DND-41 (cell line): ENCODE results near the gene BMP2K.

Experiments
- ATAC-seq: fragments of 200-7000 bp; cut with Tn5 transposase; 3 replicates; pipeline ENCODE4 v1.9.1; 2021; ENCODE audit warnings: low read depth; ENCODE audit not compliant: insufficient read depth
- DNase-seq: peaks from one replicate; pipeline ENCODE4 v3.0.0-alpha.2; 2020
- H2AFZ ChIP-seq: 2 replicates; pipeline ENCODE4 v1.6.0; 2012; ENCODE audit warnings: low read depth, low read length
- H3K27ac ChIP-seq: 2 replicates; pipeline ENCODE4 v1.5.1; 2012; ENCODE audit warnings: low read length, inconsistent platforms
- H3K27me3 ChIP-seq: fragments of 200-600 bp; sonication (generic); 2 replicates; pipeline ENCODE4 v1.6.0; 2012; ENCODE audit warnings: low read length, mild to moderate bottlenecking, inconsistent platforms; ENCODE audit not compliant: insufficient read depth, poor library complexity
- H3K36me3 ChIP-seq: 2 replicates; pipeline ENCODE4 v1.5.1; 2012; ENCODE audit warnings: low read length, inconsistent platforms; ENCODE audit not compliant: insufficient read depth
- H3K4me1 ChIP-seq: 2 replicates; pipeline ENCODE4 v1.5.1; 2012; ENCODE audit warnings: mild to moderate bottlenecking, low read length; ENCODE audit not compliant: insufficient read depth
- H3K4me2 ChIP-seq: 2 replicates; pipeline ENCODE4 v1.6.0; 2012; ENCODE audit warnings: mild to moderate bottlenecking, moderate library complexity, low read length, inconsistent platforms; ENCODE audit not compliant: insufficient read depth
- H3K4me3 ChIP-seq, 2 experiments: fragments of 200-600 bp in 1 of 2; shearing (Covaris generic) in 1 of 2; 2 replicates each; pipeline ENCODE4 v1.5.1; 2012 to 2016; ENCODE audit warnings: inconsistent platforms in 2 of 2, low read length in 2 of 2, mild to moderate bottlenecking in 2 of 2, low read depth in 1 of 2, moderate library complexity in 1 of 2
- H3K79me2 ChIP-seq: 2 replicates; pipeline ENCODE4 v1.6.0; 2012; ENCODE audit warnings: low read length, inconsistent platforms; ENCODE audit not compliant: insufficient read depth
- H3K9ac ChIP-seq: 2 replicates; pipeline ENCODE4 v1.6.0; 2012; ENCODE audit warnings: low read depth, mild to moderate bottlenecking, inconsistent platforms, low read length, moderate library complexity
- H3K9me3 ChIP-seq: 2 replicates; pipeline ENCODE4 v1.5.1; 2012; ENCODE audit warnings: low read length, moderate library complexity, mild to moderate bottlenecking, inconsistent platforms; ENCODE audit not compliant: insufficient read depth, severe bottlenecking
- H4K20me1 ChIP-seq: 2 replicates; pipeline ENCODE4 v1.6.0; 2012; ENCODE audit warnings: low read length; ENCODE audit not compliant: insufficient read depth
- EZH2 ChIP-seq: IDR thresholded peaks from 3 replicates; pipeline ENCODE4 v1.6.1; 2012; ENCODE audit warnings: borderline replicate concordance, low read depth, mild to moderate bottlenecking, moderate library complexity, low read length, inconsistent platforms; ENCODE audit not compliant: severe bottlenecking
- TF ChIP-seq, protein P1 (sequence below): IDR thresholded peaks from 2 replicates; pipeline ENCODE4 v1.5.1; 2012; ENCODE audit warnings: borderline replicate concordance, low read length, moderate library complexity, mild to moderate bottlenecking; ENCODE audit not compliant: poor library complexity, severe bottlenecking; ENCODE audit errors: extremely low read depth

The BMP2K gene

DNA sequence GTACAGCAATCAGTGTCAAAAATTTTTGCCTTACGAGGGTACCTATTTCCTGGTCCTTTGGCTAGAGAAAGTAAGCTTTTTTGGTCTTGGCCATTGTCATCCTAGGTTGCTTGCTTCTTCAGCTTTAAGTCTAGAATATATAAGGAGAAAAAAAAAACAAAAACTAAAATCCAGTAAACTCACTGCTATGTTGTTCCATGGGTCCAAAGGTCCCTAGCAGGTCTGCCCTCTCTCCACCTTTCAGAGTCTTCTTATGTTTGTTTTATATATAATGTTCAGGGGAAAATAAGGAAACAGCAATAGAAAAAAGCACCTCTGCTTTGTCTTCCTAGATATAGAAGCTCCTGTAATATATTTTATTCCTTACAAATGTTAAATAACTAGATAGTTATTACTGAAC is 18.1 kb upstream of the BMP2K start:
- Histone ChIP-seq H3K27ac (no peak overlapping the region), H3K27me3 (no peaks in the 10 kb centered on the region), H2AFZ (no peak overlapping the region), H3K4me3 (no peak overlapping the region), H4K20me1 (no peaks in the 10 kb centered on the region), H3K4me1 (no peaks in the 10 kb centered on the region), H3K4me2 (no peak overlapping the region), H3K9me3 (no peaks in the 10 kb centered on the region), H3K79me2 (no peaks in the 10 kb centered on the region), H3K9ac (no peak overlapping the region), H3K36me3 (no peaks in the 10 kb centered on the region)
- ATAC-seq (no peak), DNase-seq (no peak)
- TF ChIP-seq, protein P1, sequence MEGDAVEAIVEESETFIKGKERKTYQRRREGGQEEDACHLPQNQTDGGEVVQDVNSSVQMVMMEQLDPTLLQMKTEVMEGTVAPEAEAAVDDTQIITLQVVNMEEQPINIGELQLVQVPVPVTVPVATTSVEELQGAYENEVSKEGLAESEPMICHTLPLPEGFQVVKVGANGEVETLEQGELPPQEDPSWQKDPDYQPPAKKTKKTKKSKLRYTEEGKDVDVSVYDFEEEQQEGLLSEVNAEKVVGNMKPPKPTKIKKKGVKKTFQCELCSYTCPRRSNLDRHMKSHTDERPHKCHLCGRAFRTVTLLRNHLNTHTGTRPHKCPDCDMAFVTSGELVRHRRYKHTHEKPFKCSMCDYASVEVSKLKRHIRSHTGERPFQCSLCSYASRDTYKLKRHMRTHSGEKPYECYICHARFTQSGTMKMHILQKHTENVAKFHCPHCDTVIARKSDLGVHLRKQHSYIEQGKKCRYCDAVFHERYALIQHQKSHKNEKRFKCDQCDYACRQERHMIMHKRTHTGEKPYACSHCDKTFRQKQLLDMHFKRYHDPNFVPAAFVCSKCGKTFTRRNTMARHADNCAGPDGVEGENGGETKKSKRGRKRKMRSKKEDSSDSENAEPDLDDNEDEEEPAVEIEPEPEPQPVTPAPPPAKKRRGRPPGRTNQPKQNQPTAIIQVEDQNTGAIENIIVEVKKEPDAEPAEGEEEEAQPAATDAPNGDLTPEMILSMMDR, result no peak
- no peak for TF ChIP-seq EZH2

DNA sequence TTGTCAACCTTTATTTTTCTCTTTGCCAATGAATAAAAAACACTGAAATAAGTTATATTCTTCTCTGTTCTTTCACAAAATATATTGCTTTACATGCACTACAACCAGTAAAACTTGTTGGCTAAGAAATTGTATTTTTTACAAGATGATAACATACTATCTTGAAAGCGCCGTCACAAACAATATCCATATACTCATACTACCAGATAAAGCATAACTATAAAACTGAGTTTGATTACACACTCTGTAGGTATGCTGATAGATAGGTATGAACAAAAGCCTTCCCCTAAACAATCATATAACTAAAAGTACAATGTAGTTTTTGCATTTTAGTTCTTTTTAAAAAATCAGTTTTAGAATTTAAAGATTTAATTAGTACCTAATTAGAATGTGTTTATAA is 13.6 kb upstream of the BMP2K start:
- Histone ChIP-seq H3K9me3 (no peaks in the 10 kb centered on the region), H3K27ac (no peak overlapping the region), H2AFZ (no peak overlapping the region), H3K4me1 (no peaks in the 10 kb centered on the region), H3K27me3 (no peaks in the 10 kb centered on the region), H3K36me3 (no peaks in the 10 kb centered on the region), H3K9ac (no peak overlapping the region), H3K79me2 (no peaks in the 10 kb centered on the region), H3K4me3 (no peak overlapping the region), H4K20me1 (no peaks in the 10 kb centered on the region), H3K4me2 (no peak overlapping the region)
- TF ChIP-seq, protein P1, result no peak
- TF ChIP-seq EZH2, result no peak
- ATAC-seq (no peak), DNase-seq (no peak)

DNA sequence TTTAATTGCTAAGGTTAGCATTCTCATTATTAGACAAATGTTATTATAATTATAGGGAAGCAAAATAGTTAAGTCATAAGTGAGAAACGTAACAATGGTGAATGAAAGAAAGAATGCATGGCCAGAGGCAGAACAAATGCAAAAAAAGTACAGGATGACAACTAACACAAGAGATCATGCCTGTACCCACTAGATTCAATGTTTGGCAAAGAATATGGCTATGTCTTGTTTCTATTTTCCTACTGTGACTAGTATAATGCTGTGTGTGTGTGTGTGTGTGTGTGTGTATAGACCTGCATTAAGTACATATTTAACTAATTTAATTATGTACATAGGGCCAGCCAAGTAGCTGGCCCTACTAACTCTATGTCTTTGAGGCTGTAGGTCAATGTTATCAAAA is 12.9 kb upstream of the BMP2K start:
- H3K4me2 ChIP-seq, result no peak overlapping the region
- H3K27ac ChIP-seq, result no peak overlapping the region
- no peak overlapping the region for H2AFZ ChIP-seq
- DNase-seq, result no peak
- H4K20me1 ChIP-seq, result no peaks in the 10 kb centered on the region
- H3K4me1 ChIP-seq, result peaks cover 3% of the 10 kb centered on the region
- no peak overlapping the region for H3K9ac ChIP-seq
- no peaks in the 10 kb centered on the region for H3K27me3 ChIP-seq
- TF ChIP-seq, protein P1, result no peak
- no peak for TF ChIP-seq EZH2
- no peak for ATAC-seq
- no peak overlapping the region for H3K4me3 ChIP-seq
- no peaks in the 10 kb centered on the region for H3K9me3 ChIP-seq
- H3K79me2 ChIP-seq, result no peaks in the 10 kb centered on the region
- H3K36me3 ChIP-seq, result no peaks in the 10 kb centered on the region
